WTC11 (cell line): Measurements from ENCODE around the gene PREP.

ENCODE experiments used
- CTCF ChIP-seq: fragments of 200-600 bp; IDR thresholded peaks from 2 replicates; pipeline ENCODE4 v1.8.0; 2022; ENCODE audit warnings: antibody characterized with exemption
- ELF4 ChIP-seq: sonication (generic); formaldehyde crosslinking; IDR thresholded peaks from 2 replicates; pipeline ENCODE4 v1.8.1; 2022; ENCODE audit warnings: low read depth, mild to moderate bottlenecking, moderate library complexity, missing genetic modification reagents
- FOXP4 ChIP-seq: sonication (generic); formaldehyde crosslinking; IDR thresholded peaks from 2 replicates; pipeline ENCODE4 v1.8.0; 2022; ENCODE audit warnings: mild to moderate bottlenecking, missing genetic modification reagents
- HMGXB4 ChIP-seq: sonication (generic); formaldehyde crosslinking; IDR thresholded peaks from 2 replicates; pipeline ENCODE4 v1.8.1; 2023; ENCODE audit warnings: mild to moderate bottlenecking, moderate library complexity, missing genetic modification reagents
- IRF1 ChIP-seq: sonication (generic); formaldehyde crosslinking; IDR thresholded peaks from 2 replicates; pipeline ENCODE4 v1.8.0; 2023; ENCODE audit warnings: missing genetic modification reagents
- NR3C1 ChIP-seq: sonication (generic); formaldehyde crosslinking; conservative IDR thresholded peaks from 2 replicates; pipeline ENCODE4 v1.8.1; 2023; ENCODE audit warnings: low read depth, mild to moderate bottlenecking, missing genetic modification reagents
- ZNF317 ChIP-seq: sonication (generic); formaldehyde crosslinking; IDR thresholded peaks from 2 replicates; pipeline ENCODE4 v1.8.1; 2023; ENCODE audit warnings: low read depth, mild to moderate bottlenecking, moderate library complexity, missing genetic modification reagents, borderline replicate concordance
- ZNF416 ChIP-seq: fragments of 250-450 bp; sonication (Bioruptor Pico); IDR thresholded peaks from 2 replicates; pipeline ENCODE4 v1.9.0; 2021; ENCODE audit warnings: mild to moderate bottlenecking, inconsistent platforms

- no peak for TF ChIP-seq CTCF
- TF ChIP-seq IRF1 (CRISPR knock-in tag): no peak
- TF ChIP-seq FOXP4 (CRISPR knock-in tag): no peak
- TF ChIP-seq ZNF416 (CRISPR knock-in tag): no peak
- no peak for TF ChIP-seq NR3C1 (CRISPR knock-in tag)
- TF ChIP-seq ZNF317 (CRISPR knock-in tag): no peak
- no peak for TF ChIP-seq HMGXB4 (CRISPR knock-in tag)
- no peak for TF ChIP-seq ELF4 (CRISPR knock-in tag)
These were observed 34.4 kb upstream of the PREP start for GRCh38 chr6:105437236-105437635.
